GM08714 (cell line): ENCODE results near the gene SPON1.
"Not testable (repeated sequence)": the region's sequence is repeated elsewhere in the genome, so short reads cannot be mapped to it uniquely, and the experiment has no call there.

Experiments used
- H3K4me3 ChIP-seq: fragments of 200-500 bp; sonication (Bioruptor generic); 2 replicates; pipeline ENCODE4 v1.5.1; 2014; ENCODE audit warnings: mild to moderate bottlenecking, low read length, inconsistent platforms
- ZNF274 ChIP-seq: IDR thresholded peaks from 2 replicates; pipeline ENCODE4 v1.6.1; 2012; ENCODE audit warnings: mild to moderate bottlenecking, low read depth, low read length

The SPON1 gene

GRCh38 chr11:14235701-14236100 lies 273.2 kb downstream of the SPON1 start:
- no peak overlapping the region for H3K4me3 ChIP-seq
- no peak for TF ChIP-seq ZNF274

- no peak for TF ChIP-seq ZNF274
- H3K4me3 ChIP-seq: no peak overlapping the region
Measured at GRCh38 chr11:14237444-14237961, 275.0 kb downstream of the SPON1 start.

GRCh38 chr11:14240221-14240620 lies 277.7 kb downstream of the SPON1 start:
- no peak overlapping the region for H3K4me3 ChIP-seq
- no peak for TF ChIP-seq ZNF274

- no peak for TF ChIP-seq ZNF274
- no peak overlapping the region for H3K4me3 ChIP-seq
Measured at GRCh38 chr11:14240951-14241350, 278.4 kb downstream of the SPON1 start.

GRCh38 chr11:14242187-14242586 lies 279.7 kb downstream of the SPON1 start:
- TF ChIP-seq ZNF274: no peak
- H3K4me3 ChIP-seq: no peak overlapping the region

GRCh38 chr11:14242733-14243132 lies 280.2 kb downstream of the SPON1 start:
- no peak for TF ChIP-seq ZNF274
- H3K4me3 ChIP-seq: no peak overlapping the region

- no peak for TF ChIP-seq ZNF274
- no peak overlapping the region for H3K4me3 ChIP-seq
Measured at GRCh38 chr11:14244926-14245325, 282.4 kb downstream of the SPON1 start.

GRCh38 chr11:14245444-14245843 lies 282.9 kb downstream of the SPON1 start:
- TF ChIP-seq ZNF274: no peak
- H3K4me3 ChIP-seq: no peak overlapping the region

GRCh38 chr11:14248580-14248981 lies 286.1 kb downstream of the SPON1 start:
- TF ChIP-seq ZNF274: no peak

GRCh38 chr11:14249121-14249963 lies 286.8 kb downstream of the SPON1 start:
- no peak overlapping the region for H3K4me3 ChIP-seq
- no peak for TF ChIP-seq ZNF274

More at GRCh38 chr11:14248580-14248981, 286.1 kb downstream of the SPON1 start:
- no peak overlapping the region for H3K4me3 ChIP-seq

GRCh38 chr11:14251754-14252153 lies 289.2 kb downstream of the SPON1 start:
- no peak for TF ChIP-seq ZNF274

GRCh38 chr11:14252501-14252900 lies 290.0 kb downstream of the SPON1 start:
- H3K4me3 ChIP-seq: not testable (repeated sequence)

More at GRCh38 chr11:14251754-14252153, 289.2 kb downstream of the SPON1 start:
- H3K4me3 ChIP-seq: no peak overlapping the region

GRCh38 chr11:14253421-14253820 lies 290.9 kb downstream of the SPON1 start:
- H3K4me3 ChIP-seq: no peak overlapping the region
- TF ChIP-seq ZNF274: no peak

- TF ChIP-seq ZNF274: no peak
Measured at GRCh38 chr11:14253840-14254239, 291.3 kb downstream of the SPON1 start.

GRCh38 chr11:14254533-14255237 lies 292.2 kb downstream of the SPON1 start:
- no peak overlapping the region for H3K4me3 ChIP-seq
- TF ChIP-seq ZNF274: no peak

More at GRCh38 chr11:14253840-14254239, 291.3 kb downstream of the SPON1 start:
- H3K4me3 ChIP-seq: no peak overlapping the region
